Neural cell (in vitro differentiated cells): ENCODE results near the gene NHS. TPM values are rescaled to one million over a fixed set of nuclear protein-coding genes. Genes with fewer than 3 reads are reported as not detected.

ENCODE experiments used
- H2AFZ ChIP-seq: fragments of 200-600, 300-800 bp; sonication (generic), shearing (Covaris generic); 2 replicates; pipeline ENCODE4 v1.6.0; 2014; ENCODE audit warnings: low read depth, mild to moderate bottlenecking, antibody characterized with exemption, low read length, moderate library complexity
- H3F3A ChIP-seq: fragments of 200-600 bp; shearing (Covaris generic); 2 replicates; pipeline ENCODE4 v1.6.1; 2016; ENCODE audit warnings: mild to moderate bottlenecking, moderate library complexity, mixed read lengths, antibody characterized with exemption, low read length; ENCODE audit not compliant: insufficient read depth, poor library complexity, severe bottlenecking
- H3K27ac ChIP-seq: fragments of 200-600, 300-800 bp; sonication (generic), shearing (Covaris generic); 2 replicates; pipeline ENCODE4 v1.5.1; 2014; ENCODE audit warnings: mild to moderate bottlenecking, low read length, moderate library complexity
- H3K27me3 ChIP-seq: fragments of 300-800, 200-600 bp; sonication (generic), shearing (Covaris generic); 2 replicates; pipeline ENCODE4 v1.6.0; 2014; ENCODE audit warnings: mild to moderate bottlenecking, low read depth, low read length, moderate library complexity; ENCODE audit not compliant: insufficient read depth
- H3K36me3 ChIP-seq: fragments of 300-800, 200-600 bp; sonication (generic), shearing (Covaris generic); 2 replicates; pipeline ENCODE4 v1.5.1; 2014; ENCODE audit warnings: mild to moderate bottlenecking, antibody characterized with exemption, low read length, moderate library complexity; ENCODE audit not compliant: insufficient read depth
- H3K4me2 ChIP-seq: fragments of 300-800, 200-600 bp; sonication (generic), shearing (Covaris generic); 2 replicates; pipeline ENCODE4 v1.6.0; 2014; ENCODE audit warnings: mild to moderate bottlenecking, low read length
- H3K4me3 ChIP-seq: fragments of 300-800, 200-600 bp; sonication (generic), shearing (Covaris generic); 2 replicates; pipeline ENCODE4 v1.5.1; 2014; ENCODE audit warnings: mild to moderate bottlenecking, low read length, moderate library complexity
- H3K79me2 ChIP-seq: fragments of 200-600 bp; shearing (Covaris generic); replicated peaks from 2 replicates; pipeline ENCODE4 v1.6.0; 2014; ENCODE audit warnings: mild to moderate bottlenecking, low read length, moderate library complexity; ENCODE audit not compliant: insufficient read depth
- H3K9ac ChIP-seq: fragments of 300-800, 200-600 bp; sonication (generic), shearing (Covaris generic); 2 replicates; pipeline ENCODE4 v1.6.1; 2016; ENCODE audit warnings: mild to moderate bottlenecking, low read length, mixed read lengths
- H3K9me2 ChIP-seq: fragments of 200-600 bp; shearing (Covaris generic); 2 replicates; pipeline ENCODE4 v1.6.1; 2016; ENCODE audit warnings: mild to moderate bottlenecking, low read length, mixed read lengths; ENCODE audit not compliant: insufficient read depth
- H3K9me3 ChIP-seq: fragments of 200-600, 300-800 bp; sonication (generic), shearing (Covaris generic); 2 replicates; pipeline ENCODE4 v1.6.1; 2016; ENCODE audit warnings: mild to moderate bottlenecking, mixed run types, low read length, moderate library complexity, mixed read lengths
- H4K20me1 ChIP-seq: fragments of 200-600 bp; shearing (Covaris generic); 2 replicates; pipeline ENCODE4 v1.6.1; 2016; ENCODE audit warnings: mild to moderate bottlenecking, mixed run types; ENCODE audit not compliant: insufficient read depth
- EP300 ChIP-seq: fragments of 450-650 bp; conservative IDR thresholded peaks from 2 replicates; pipeline ENCODE4 v1.6.1; 2014; ENCODE audit warnings: antibody characterized with exemption, mild to moderate bottlenecking, moderate library complexity; ENCODE audit not compliant: poor library complexity, severe bottlenecking
- EZH2 ChIP-seq: fragments of 200-600, 300-800 bp; shearing (Covaris generic), sonication (generic); IDR thresholded peaks from 2 replicates; pipeline ENCODE4 v1.6.1; 2014; ENCODE audit warnings: antibody characterized with exemption, low read length, borderline replicate concordance, mild to moderate bottlenecking; ENCODE audit not compliant: insufficient read depth, poor library complexity, severe bottlenecking
- MXI1 ChIP-seq: fragments of 450-650 bp; conservative IDR thresholded peaks from 2 replicates; pipeline ENCODE4 v1.6.1; 2014; ENCODE audit warnings: antibody characterized with exemption, mild to moderate bottlenecking; ENCODE audit not compliant: poor library complexity, severe bottlenecking
- POLR2AphosphoS5 ChIP-seq: IDR thresholded peaks from 2 replicates; pipeline ENCODE4 v1.6.1; 2012
- RAD21 ChIP-seq: fragments of 450-650 bp; conservative IDR thresholded peaks from 2 replicates; pipeline ENCODE4 v1.6.1; 2014; ENCODE audit warnings: antibody characterized with exemption, mild to moderate bottlenecking, moderate library complexity
- SMC3 ChIP-seq: fragments of 450-650 bp; conservative IDR thresholded peaks from 2 replicates; pipeline ENCODE4 v1.6.1; 2014; ENCODE audit warnings: antibody characterized with exemption, mild to moderate bottlenecking, moderate library complexity; ENCODE audit not compliant: poor library complexity
- TAF1 ChIP-seq: IDR thresholded peaks from 2 replicates; pipeline ENCODE4 v1.6.1; 2012; ENCODE audit warnings: low read depth
- polyA plus RNA-seq: library from polyadenylated mRNA; depleted of rRNA; stranded (reverse); fragments of >200 nt; gene quantifications from 2 replicates; pipeline ENCODE4 v1.2.3, GENCODE V29; 2014
- TF ChIP-seq, protein P1 (sequence below): IDR thresholded peaks from 2 replicates; pipeline ENCODE4 v1.6.1; 2012; ENCODE audit warnings: borderline replicate concordance
- TF ChIP-seq, protein P2 (sequence below): fragments of 450-650 bp; IDR thresholded peaks from 2 replicates; pipeline ENCODE4 v1.5.1; 2014; ENCODE audit warnings: antibody characterized with exemption, mild to moderate bottlenecking, moderate library complexity; ENCODE audit not compliant: poor library complexity, severe bottlenecking

Gene NHS
- polyA plus RNA-seq, 1 donor from 2014 or later, result 1.9 TPM

DNA sequence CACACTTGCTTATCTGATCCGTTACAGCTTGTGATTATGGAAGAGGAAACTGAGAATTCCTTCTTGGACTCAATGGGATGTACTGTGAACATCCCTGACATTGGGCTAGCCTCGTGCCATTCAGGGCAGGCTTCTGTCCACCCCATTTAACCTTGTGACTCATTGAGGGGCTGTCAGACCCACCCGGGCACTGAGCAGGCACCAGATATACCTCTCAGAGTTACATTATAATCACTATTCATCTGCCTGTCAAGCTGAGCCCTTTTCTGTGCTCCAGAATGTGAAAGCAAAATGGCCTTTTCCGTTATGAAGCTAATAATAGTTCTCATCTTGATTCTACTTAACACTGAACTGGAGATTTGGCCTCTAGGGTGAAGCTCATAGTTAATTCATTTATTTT is 191.7 kb downstream of the NHS start:
- Histone ChIP-seq H3K36me3 (no peaks in the 10 kb centered on the region), H4K20me1 (no peaks in the 10 kb centered on the region), H3K79me2 (no peaks in the 10 kb centered on the region), H3K4me3 (no peak overlapping the region), H2AFZ (no peak overlapping the region), H3F3A (no peaks in the 10 kb centered on the region), H3K9me3 (no peaks in the 10 kb centered on the region), H3K27me3 (no peaks in the 10 kb centered on the region), H3K27ac (peak overlapping the region; percentile 45), H3K9ac (no peak overlapping the region), H3K4me2 (no peak overlapping the region), H3K9me2 (no peaks in the 10 kb centered on the region)
- no peak for TF ChIP-seq TAF1
- TF ChIP-seq EP300, result no peak
- no peak for TF ChIP-seq POLR2AphosphoS5
- no peak for TF ChIP-seq EZH2
- TF ChIP-seq, protein P1, sequence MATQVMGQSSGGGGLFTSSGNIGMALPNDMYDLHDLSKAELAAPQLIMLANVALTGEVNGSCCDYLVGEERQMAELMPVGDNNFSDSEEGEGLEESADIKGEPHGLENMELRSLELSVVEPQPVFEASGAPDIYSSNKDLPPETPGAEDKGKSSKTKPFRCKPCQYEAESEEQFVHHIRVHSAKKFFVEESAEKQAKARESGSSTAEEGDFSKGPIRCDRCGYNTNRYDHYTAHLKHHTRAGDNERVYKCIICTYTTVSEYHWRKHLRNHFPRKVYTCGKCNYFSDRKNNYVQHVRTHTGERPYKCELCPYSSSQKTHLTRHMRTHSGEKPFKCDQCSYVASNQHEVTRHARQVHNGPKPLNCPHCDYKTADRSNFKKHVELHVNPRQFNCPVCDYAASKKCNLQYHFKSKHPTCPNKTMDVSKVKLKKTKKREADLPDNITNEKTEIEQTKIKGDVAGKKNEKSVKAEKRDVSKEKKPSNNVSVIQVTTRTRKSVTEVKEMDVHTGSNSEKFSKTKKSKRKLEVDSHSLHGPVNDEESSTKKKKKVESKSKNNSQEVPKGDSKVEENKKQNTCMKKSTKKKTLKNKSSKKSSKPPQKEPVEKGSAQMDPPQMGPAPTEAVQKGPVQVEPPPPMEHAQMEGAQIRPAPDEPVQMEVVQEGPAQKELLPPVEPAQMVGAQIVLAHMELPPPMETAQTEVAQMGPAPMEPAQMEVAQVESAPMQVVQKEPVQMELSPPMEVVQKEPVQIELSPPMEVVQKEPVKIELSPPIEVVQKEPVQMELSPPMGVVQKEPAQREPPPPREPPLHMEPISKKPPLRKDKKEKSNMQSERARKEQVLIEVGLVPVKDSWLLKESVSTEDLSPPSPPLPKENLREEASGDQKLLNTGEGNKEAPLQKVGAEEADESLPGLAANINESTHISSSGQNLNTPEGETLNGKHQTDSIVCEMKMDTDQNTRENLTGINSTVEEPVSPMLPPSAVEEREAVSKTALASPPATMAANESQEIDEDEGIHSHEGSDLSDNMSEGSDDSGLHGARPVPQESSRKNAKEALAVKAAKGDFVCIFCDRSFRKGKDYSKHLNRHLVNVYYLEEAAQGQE, result no peak
- TF ChIP-seq, protein P2, sequence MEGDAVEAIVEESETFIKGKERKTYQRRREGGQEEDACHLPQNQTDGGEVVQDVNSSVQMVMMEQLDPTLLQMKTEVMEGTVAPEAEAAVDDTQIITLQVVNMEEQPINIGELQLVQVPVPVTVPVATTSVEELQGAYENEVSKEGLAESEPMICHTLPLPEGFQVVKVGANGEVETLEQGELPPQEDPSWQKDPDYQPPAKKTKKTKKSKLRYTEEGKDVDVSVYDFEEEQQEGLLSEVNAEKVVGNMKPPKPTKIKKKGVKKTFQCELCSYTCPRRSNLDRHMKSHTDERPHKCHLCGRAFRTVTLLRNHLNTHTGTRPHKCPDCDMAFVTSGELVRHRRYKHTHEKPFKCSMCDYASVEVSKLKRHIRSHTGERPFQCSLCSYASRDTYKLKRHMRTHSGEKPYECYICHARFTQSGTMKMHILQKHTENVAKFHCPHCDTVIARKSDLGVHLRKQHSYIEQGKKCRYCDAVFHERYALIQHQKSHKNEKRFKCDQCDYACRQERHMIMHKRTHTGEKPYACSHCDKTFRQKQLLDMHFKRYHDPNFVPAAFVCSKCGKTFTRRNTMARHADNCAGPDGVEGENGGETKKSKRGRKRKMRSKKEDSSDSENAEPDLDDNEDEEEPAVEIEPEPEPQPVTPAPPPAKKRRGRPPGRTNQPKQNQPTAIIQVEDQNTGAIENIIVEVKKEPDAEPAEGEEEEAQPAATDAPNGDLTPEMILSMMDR, result no peak
- TF ChIP-seq SMC3, result no peak
- TF ChIP-seq MXI1, result no peak
- no peak for TF ChIP-seq RAD21

DNA sequence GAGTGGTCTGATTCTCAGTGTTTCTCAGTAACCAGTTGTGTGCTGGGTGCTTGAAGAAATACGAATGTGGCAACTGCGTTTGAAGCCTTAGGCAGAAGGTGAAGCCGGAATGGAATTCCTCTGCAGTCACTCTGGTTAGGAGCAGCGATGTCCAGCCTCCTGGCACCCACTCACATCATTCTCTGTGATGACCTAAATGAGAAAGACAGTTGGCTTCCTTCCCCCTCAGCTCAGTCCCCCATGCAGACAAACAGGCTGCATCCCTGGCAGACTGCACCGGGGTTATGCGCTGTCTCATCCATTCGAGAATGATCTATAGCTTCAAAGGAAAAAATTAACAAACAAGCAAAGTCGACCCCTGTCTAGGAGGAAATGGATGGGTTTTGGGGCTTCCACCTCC is 192.2 kb downstream of the NHS start:
- H3K79me2 ChIP-seq, result no peaks in the 10 kb centered on the region
- TF ChIP-seq MXI1, result no peak
- no peak for TF ChIP-seq EZH2
- TF ChIP-seq POLR2AphosphoS5, result no peak
- no peak for TF ChIP-seq SMC3
- no peak for TF ChIP-seq RAD21
- TF ChIP-seq TAF1, result no peak
- TF ChIP-seq, protein P1, result no peak
- no peak for TF ChIP-seq EP300
- H3K4me2 ChIP-seq, result no peak overlapping the region
- H3K36me3 ChIP-seq, result no peaks in the 10 kb centered on the region
- no peaks in the 10 kb centered on the region for H3F3A ChIP-seq
- no peaks in the 10 kb centered on the region for H3K9me3 ChIP-seq
- no peaks in the 10 kb centered on the region for H3K9me2 ChIP-seq
- H2AFZ ChIP-seq, result no peak overlapping the region
- H3K4me3 ChIP-seq, result no peak overlapping the region
- H3K27me3 ChIP-seq, result no peaks in the 10 kb centered on the region
- no peaks in the 10 kb centered on the region for H4K20me1 ChIP-seq
- peak overlapping the region; percentile 42 for H3K27ac ChIP-seq
- H3K9ac ChIP-seq, result peak overlapping the region; percentile 16
